HUDEP-2 (cell line): ENCODE data around the gene TMEM250.

ENCODE experiments used
- DNase-seq, 76 experiments: peaks; one replicate each; lab custom pipeline; 2025; ENCODE audit not compliant: unreplicated experiment in 76 of 76; lab: John Stamatoyannopoulos, UW

The TMEM250 gene

DNA sequence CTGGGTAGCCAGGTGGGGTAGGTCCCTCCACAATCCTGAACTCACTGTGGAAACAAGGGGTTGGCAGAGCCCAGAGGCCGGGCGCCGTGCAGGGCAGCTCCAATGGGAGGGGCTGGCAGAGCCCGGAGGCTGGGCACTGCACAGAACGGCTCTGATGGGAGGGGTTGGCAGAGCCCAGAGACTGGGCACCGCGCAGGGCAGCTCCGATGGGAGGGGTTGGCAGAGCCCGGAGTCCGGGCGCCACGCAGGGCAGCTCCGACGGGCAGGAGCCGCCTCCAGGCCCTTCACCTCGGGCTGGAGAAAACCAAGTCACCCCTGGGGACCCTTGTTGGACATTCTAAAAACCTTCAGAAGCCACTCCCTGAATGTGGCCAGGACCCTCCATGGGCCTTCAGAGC lies 32.9 kb downstream of the TMEM250 start:
- no peak for DNase-seq

DNA sequence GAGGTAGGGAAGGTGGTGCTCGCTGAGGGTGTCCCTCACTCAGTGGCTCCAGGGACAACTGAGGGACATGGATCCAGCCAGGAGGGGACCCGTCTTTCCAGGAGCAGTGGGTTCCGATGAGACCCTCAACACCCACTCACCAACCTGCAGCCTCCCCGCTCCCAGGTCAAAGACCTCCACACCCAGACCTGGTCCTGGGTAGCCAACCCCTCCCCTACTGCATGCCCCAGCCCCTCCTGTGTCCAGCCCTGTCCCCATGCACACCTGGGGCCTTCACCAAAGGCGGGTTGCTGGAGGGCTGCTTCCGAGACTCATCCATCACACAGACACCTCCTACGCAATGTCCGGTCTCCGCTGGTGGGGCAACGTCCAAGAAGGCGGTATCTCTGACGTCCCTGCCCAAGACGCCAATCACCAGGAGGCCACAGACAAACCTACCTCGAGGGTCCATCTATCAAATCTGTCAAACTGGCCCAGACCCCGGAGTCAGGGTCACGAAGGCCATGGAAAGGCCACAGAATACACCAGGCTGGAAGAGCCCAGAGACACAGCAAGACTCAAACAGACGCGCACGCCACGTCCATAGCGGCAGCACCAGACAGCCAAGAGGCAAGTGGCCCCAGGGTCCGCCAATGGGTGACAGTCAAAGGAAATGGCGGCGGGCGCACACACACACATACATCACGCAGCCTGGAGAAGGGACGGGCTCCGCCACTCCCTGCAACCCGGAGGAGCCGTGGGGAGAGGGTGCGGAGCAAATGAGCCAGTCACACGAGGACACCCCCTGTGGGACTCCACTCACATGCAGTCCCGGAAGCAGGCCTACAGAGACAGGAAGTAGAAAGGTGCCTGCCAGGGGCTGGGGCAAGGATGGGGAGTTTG lies 34.4 kb downstream of the TMEM250 start:
- no peak for DNase-seq

DNA sequence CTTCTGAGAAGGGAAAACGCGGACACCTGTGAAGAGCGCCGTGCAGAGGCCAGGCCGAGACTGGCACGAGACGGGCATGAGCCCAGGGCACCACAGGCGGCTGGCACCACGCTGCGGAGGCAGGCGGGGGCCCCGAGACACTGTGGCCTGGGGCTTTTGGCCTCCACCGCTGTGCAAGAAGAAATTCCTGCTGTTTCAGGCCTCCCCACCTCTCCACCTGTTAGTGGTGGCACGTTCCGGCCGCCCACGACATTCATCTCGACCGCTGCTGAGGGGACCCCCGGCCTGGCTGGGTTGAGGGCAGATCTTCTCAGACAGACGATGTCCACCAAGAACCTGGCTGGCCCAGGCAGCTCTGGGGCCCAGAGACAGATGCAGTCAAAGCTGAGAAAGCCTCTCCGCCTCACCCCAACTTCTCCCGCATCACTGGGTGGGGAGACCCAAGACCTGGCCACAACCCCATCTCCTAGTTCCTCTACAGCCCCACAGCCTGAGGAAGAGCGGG lies 35.1 kb downstream of the TMEM250 start:
- DNase-seq: no peak

DNA sequence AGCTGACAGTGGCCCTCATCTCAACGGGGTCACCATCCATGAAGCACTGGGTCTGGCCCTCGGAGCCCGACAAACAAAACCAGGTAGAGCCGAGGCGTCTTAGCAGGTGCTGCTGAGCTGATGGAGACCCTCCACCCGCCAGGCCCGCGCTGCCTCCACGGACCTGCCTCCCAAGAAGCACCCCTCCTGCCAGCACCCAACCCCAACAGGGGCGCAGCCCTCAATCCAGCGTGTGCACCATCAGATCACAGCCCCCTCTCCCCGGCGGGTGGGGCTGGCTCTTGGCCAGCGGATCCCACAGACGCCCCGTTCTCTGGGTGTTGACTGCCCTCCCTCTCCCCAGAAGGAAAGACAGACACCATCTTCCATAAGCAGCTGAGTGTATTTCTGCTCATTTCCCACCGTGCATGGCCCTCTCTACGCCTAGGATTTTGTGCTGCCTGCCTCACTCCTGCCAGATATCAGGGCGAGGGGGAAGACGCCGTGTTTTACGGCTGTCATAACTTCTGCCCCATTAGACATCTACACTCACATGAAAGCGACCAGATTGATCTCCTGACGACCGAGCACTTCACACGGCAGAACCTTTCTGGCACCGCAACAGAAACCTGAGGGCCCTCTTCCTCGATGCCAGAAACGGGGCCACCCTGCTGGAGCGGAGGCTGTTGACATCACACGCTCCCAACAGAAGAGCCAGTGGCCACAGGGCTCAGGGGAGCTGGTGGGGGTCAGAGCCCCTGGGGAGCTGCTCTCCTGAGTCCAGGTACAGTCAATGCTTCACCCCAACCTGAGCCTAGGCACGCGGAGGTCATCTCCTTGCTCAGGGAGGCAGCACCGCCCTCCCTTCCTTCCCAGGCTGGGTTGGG lies 35.9 kb downstream of the TMEM250 start:
- no peak for DNase-seq

DNA sequence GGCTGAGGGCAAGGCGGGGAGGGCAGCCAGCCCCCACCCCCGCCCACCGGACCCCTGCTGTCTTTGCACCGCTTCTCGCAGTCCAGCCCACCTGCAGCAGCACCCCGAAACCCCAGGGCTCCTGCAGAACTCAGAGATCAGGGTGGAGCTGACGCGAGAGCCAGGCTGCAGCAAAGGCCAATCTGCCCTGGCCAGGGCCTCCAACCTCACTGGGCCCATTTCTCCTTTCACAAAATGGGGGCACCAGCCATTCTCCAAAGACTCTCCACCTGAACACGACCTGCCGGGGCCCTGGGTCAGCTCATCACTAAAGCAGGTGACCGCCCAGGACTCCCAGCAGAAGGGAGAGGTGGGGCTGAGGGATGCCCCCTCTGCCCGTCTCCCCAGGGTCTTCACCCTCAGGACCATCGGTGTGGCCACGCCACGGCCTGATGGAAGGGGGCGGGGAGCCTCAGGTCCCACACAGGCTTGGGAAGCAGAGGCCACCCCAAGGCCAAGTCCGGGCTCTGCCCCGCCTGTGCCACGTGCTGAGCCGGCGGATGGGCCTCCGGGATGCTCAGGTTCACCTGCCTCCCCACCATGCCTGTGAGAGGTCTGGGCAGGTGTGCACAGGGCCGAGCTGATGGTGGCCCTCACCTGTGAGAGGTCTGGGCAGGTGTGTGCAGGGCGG lies 36.7 kb downstream of the TMEM250 start:
- DNase-seq: no peak

DNA sequence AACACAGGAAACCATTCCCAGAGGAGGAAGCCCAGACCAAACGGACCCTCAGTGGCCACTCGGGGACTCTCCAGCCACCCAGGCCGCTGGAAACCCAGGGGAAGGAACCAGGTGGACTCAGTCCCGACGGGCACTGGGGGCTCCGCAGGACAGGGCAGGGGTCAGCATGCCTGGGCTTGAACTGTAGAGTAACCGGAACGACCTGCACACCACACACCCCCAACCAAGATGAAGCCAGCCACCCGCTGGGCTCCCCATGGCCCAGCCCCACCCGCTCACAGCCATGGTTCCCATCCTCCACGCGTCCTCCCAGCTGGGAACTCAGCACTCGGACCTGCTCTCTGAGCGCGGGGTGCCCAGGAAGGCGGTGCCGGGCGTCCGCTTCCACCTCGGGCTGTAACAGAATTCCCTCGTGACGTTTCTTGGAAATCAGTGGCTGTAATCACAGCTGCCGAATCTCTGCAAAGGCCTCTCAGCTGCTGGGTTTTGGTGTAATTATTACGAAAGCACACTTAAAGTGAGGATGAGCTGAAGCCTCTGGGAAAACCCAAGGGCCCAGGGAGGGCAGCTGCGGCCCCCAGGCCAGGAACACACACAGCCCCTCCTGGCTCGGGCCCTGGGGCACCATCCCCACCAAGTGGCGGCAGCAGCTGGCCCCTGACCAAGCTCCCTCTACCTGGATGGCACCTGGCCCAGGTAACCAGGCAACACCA lies 37.4 kb downstream of the TMEM250 start:
- no peak for DNase-seq

DNA sequence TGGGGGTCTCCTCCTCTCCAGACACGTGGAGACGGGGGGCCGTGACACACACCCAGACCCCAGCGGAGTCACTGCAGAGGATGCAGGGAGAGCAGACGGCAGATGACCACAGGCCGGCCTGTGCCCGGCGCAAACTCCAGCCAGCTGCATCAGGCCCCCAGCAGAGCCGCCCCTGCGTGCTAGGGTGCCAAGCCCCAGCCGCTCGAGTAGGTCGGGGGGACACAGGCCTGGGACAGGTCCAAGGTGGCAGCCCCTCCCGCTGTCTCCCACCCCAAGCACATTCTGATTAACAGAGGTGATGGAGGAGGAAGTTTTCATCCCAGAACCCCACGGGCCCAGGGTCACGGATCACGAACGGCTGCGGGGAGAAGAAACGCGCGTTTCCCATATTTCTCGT lies 38.0 kb downstream of the TMEM250 start:
- DNase-seq: no peak

DNA sequence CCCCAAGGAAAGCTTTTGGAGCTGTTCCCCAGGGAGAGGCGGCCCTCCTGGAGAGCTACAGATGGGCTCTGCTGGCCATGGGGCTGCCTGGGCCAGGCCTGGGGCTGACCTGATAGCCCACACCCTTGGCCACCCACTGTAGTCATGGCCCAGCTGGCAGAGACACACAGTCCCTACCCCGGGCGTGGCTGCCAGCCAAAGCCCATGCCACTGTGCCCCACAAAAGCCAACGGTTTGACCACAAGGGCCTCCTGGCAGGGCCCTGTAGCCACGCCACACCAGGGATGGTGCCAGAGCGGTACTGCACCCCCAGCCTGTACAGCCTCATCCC lies 38.8 kb downstream of the TMEM250 start:
- DNase-seq: peak in 35 of 76 experiments; percentile 8 to 68 (median 36)

DNA sequence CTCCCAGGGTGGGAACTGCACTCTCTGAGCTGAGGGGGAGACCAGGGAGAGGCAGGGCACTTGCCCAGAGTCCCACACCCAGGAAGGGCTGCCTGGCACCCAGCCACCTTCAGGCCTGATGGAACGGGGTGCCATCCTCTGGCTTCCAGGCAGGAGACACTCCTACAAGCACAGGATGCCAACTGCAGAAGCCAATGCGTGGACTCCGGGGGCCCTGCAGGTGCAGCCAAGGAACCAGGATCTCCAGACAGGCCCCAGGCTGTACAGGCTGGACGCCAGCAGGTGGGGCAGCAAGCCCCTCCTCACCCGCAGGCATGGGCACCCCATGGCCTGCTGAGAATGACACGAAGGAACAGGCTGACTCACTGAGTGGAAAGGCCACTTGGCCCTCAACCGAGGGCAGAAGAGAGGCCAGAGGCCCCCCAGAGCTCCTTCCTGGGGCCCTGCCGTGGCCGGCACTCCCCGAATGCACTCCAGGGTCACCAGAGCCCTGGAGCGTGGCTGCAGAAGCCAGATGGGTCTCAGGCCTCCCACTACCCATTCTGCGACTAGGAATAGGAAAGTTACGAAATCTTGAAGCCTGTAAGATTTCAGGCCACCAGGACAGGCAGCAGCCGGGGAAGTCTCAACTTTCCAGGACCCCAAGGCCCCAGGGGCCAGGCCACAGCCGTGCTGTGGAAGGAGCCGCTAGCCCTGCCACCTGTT lies 39.3 kb downstream of the TMEM250 start:
- DNase-seq: no peak

DNA sequence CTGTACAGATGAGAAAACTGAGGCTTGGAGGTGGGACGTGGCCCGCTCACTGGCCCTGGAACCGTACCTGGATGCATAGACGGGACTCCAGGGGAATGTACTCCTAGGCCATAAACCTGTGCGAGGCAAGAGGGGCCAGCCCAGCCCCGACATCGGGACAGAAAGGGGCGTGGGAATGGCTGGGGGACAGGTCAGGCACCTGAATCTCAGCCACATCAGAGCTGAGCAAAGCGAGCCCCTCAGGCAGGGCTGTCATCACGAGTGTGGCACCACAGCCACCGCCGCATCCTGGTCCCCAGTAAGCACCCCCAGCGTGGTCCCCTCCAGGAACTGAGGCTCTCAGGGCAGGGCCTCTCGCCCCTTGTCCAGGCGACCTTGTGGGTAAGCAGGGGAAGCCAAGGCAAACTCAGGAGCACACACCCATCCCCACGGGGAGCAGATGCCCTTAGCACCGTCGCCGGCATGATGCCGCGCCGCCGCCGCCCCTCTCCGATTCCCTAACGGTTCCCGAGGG lies 40.1 kb downstream of the TMEM250 start:
- no peak for DNase-seq

DNA sequence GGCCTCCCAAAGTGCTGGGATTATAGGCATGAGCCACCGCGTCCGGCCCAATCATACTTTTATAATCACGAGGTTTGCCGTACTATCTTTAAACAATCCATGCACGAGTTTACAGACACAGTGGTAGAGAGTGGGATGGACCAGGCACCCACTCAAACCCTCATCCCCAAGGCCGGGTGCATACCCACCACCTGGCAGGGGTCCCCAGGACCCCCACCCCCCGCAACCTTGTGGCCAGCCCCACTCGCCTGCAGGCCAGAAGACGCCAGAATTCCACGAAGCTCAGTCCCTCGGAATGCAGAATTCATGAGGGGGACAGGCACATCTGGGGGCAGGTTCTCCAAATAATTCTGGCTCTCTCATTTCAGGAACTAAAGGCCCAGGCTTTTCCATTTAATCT lies 40.7 kb downstream of the TMEM250 start:
- no peak for DNase-seq

DNA sequence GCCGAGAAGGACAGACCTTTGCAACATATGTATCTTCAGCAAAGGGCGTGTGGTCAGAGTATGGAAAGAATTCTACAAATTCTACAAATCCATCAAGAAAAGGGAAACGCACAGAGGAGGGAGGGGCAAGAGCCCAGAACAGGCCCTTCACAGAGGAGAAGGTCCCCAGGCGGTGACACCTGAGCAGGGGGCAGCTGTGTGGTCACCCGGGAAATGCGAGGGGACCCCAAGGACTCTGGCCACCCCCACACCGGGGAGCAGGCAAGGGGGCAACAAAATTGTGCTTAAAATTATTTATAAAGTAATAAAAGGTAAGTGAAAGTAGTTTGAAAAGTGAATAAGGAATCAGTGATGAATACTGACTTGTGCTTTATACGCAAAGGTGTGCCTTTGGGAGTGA lies 41.2 kb downstream of the TMEM250 start:
- DNase-seq: no peak

DNA sequence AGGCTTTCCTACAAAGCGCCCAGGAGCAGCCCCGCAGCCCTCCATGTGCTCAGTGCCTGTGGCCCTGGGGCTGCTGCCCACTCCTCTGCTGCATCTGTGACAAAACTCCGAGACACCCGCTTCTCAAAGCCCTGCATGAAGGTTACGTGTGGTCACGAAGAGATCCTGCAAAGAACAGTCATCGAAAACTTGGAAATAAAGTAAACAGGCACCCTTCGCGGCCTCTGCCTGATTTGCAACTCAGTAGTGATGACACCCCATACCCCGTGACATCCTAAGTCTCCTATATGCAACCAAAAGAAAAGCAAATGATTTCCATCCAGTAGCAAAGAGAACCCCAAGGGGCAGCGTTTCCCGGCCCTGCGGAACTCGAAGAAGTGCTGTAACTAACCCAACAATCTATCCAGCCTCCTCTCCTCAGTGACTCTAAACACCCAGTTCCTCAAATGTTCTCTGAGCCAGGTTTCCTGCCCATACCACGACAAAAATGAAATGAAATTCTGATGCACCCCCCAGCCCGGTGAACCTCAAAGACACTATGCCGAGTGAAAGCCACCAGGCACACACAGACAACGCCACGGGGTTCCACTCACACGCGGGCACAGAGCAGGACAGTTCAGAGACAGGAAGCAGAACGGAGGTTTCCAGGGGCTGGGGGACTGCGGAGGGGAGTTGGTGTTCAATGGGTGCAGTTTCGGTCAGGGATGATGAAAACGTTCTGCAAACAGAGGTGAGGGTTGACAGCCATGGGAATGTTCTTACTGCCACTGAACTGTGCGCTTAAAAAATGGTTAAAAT lies 42.6 kb downstream of the TMEM250 start:
- DNase-seq: no peak

DNA sequence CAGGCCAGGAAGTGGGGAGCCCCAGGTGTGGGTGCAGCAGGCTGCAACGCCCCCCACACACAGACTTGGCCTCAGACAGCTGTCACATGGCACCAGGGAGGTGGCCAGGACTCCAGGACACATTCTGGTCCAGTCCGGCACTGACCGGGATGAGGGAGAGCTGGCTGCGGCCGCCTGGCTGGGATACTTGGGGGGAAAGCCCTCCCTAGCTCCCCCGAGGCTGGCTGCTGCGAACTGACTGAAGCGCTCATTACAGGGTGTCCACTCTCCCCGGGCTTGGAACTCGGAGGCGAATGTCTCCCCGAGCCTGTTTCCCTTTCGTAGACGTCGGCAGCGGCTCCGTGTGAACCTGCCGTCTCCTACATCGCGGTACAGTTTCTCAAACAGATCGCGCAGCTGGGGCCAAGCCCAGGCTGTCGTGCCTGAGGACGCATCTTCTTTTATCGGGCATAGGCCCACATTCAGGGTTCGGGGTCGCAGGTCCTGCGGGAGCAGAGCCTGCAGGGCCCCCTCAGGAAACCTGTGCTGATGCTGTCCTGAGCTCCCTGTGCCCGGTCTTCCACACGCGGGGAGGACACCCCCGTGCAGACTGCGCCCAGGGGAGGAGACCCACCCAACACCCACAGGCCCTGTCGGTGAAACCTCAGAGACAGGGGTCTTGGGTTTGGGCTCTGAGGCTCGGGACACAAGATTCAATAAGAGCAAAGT lies 43.4 kb downstream of the TMEM250 start:
- DNase-seq: no peak

DNA sequence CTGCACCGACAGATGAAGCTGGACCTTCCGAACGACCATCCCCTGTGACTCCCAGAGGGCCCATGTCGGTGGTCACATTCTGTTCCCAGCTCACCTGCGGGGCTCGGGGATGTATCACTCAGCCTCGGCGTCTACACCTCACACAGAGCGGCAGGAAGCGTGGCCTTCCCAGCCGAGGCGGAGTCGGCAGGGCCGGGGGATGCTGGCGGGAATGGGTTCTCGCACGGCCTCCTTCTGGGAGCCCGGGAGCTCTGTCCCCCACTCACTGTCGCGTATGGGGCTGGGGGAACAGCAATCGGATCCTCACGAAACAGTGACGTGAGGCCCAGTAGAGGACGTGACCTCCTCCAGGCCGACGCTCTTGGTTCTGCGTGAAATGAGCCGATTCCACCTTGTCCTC lies 44.0 kb downstream of the TMEM250 start:
- DNase-seq: no peak
